ENCODE data around the gene PCYT1A. TPM values are rescaled to one million over a fixed set of nuclear protein-coding genes. Genes with fewer than 3 reads are reported as not detected.

Gene PCYT1A
- total and polyA plus RNA-seq, 7 donors, result 28.4 to 98.4 (median 62.9) TPM

DNA sequence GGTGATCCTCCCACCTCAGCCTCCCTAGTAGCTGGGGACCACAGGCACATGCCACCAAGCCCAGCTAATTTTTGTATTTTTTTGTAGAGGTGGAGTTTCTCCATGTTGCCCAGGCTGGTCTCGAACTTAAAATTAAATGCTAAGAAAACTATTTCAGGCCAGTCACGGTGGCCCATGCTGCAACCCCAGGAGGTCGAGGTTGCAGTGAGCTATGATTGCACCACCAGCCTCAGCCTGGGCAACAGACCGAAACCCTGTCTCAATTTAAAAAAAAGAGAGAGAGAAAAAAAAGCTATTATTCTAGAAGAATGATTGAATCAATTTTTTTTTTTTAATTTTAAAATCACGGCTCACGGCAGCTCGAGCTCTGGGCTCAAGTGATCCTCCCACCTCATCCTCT lies 66.5 kb downstream of the PCYT1A start:
- ATAC-seq (no peak), DNase-seq (no peak)
- intact Hi-C loops (cut with DNase I), result no loop called here
- Histone ChIP-seq H3K27me3 (ENCODE audit: insufficient read depth in 3 of 3, low read length in 2 of 3) (no peaks in the 10 kb centered on the region), H3K36me3 (ENCODE audit: insufficient read depth in 1 of 2, low read depth in 1 of 2) (no peaks in the 10 kb centered on the region), H3K4me3 (no peak overlapping the region), H3K27ac (no peak overlapping the region), H3K9me3 (no peaks in the 10 kb centered on the region), H3K4me1 (peaks cover 3% of the 10 kb centered on the region)
- TF ChIP-seq, protein P1, sequence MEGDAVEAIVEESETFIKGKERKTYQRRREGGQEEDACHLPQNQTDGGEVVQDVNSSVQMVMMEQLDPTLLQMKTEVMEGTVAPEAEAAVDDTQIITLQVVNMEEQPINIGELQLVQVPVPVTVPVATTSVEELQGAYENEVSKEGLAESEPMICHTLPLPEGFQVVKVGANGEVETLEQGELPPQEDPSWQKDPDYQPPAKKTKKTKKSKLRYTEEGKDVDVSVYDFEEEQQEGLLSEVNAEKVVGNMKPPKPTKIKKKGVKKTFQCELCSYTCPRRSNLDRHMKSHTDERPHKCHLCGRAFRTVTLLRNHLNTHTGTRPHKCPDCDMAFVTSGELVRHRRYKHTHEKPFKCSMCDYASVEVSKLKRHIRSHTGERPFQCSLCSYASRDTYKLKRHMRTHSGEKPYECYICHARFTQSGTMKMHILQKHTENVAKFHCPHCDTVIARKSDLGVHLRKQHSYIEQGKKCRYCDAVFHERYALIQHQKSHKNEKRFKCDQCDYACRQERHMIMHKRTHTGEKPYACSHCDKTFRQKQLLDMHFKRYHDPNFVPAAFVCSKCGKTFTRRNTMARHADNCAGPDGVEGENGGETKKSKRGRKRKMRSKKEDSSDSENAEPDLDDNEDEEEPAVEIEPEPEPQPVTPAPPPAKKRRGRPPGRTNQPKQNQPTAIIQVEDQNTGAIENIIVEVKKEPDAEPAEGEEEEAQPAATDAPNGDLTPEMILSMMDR (IDR thresholded peaks at IDR 0.05), result no peak
- WGBS, 3 donors, result 91 to 93% (median 93%) methylated on average over 7 of the region's 7 CpGs

DNA sequence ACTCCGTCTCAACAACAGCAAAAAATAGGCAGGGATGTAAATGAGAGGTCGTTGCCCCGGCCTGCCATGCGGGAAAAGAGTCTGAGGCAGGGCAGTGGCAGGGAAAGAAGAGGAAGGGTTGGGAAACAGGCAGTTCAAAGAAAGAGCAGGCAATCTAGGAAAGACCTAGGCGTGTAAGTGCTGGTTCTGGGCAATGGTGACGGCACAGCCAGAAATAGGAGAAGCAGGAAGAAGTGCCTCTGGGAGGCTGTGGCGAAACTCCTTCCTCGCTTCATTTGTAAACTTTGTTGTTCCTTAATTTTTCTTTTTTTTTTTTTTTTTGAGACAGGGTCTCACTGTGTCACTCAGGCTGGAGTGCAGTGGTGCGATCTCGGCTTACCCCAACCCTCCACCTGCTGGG lies 66.9 kb downstream of the PCYT1A start:
- Histone ChIP-seq H3K4me3 (no peak overlapping the region), H3K27me3 (ENCODE audit: insufficient read depth in 3 of 3, low read length in 2 of 3) (no peaks in the 10 kb centered on the region), H3K36me3 (ENCODE audit: insufficient read depth in 1 of 2, low read depth in 1 of 2) (no peaks in the 10 kb centered on the region), H3K4me1 (peaks cover 3% of the 10 kb centered on the region), H3K27ac (no peak overlapping the region), H3K9me3 (no peaks in the 10 kb centered on the region)
- DNase-seq (no peak), ATAC-seq (peak in 1 of 4 donors; percentile 25)
- 90% methylated on average over 10 of the region's 10 CpGs for WGBS, 3 donors
- intact Hi-C loops (cut with DNase I), result no loop called here
- TF ChIP-seq, protein P1 (IDR thresholded peaks at IDR 0.05), result no peak

DNA sequence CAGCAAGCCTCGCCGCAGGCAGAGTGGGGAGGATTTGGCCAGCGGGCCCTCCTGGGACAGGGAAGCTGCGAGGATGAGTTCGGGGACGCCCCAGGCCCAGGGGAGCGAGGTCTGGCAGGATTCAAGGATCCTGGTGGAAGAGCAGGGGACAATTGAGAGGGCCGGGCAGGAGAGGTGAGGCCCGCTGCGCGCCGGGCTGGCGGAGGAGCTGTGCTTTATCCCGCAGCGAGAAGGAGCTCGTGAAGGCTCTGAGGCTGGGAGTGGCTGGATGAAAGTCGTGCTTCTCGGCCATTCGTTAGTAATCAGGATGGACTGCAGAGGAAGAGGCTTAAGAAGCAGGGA lies 67.6 kb downstream of the PCYT1A start:
- TF ChIP-seq, protein P1 (IDR thresholded peaks at IDR 0.05), result no peak
- no peak for ATAC-seq
- Histone ChIP-seq H3K4me1 (peaks cover 3% of the 10 kb centered on the region), H3K27me3 (ENCODE audit: insufficient read depth in 3 of 3, low read length in 2 of 3) (no peaks in the 10 kb centered on the region), H3K9me3 (no peaks in the 10 kb centered on the region), H3K36me3 (ENCODE audit: insufficient read depth in 1 of 2, low read depth in 1 of 2) (no peaks in the 10 kb centered on the region), H3K27ac (peak overlapping the region; percentile 46), H3K4me3 (peak overlapping the region; percentile 25)
- intact Hi-C loops (cut with DNase I), result no loop called here
- WGBS, 3 donors, result 78 to 85% (median 78%) methylated on average over 19 of the region's 19 CpGs
- no peak for DNase-seq

DNA sequence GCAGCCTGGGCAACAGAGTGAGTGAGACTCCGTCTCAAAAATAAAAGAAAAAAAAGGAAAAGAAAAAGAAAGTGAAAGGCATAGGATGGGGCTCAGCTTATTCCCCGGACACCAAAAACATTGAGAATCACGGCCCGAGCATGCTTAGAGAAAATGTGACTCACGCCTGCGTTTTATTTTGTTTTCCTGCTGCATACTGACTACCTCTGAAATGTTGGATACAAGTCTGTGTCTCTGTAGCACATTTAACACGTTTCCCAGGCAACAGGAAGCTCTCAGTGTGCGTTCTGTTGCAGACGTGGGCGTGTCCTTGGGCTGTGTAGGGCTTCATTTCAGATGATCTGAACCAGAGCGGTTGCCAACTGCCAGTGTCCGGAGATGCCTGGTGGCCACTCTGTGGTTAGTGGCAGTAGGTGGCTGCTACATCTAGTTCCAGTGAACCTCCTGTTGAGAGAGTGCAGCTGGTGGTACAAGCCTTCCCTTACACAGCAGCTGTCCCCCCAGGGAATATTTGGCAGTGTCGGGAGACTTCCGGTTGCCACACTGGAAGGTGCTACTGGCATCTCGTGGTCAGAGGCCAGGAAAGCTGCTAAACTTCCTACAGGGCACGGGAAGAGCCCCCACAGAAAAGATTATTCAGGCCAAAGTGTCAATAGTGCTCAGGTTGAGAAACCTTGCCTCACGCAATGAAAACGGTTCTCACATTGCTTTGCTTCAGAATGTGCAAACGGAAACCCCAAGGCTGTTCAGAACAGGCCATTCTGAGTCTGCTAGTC lies 68.1 kb downstream of the PCYT1A start:
- ATAC-seq, result peak; percentile 53 to 64 (median 55)
- H3K27ac ChIP-seq, result peak overlapping the region; percentile 46
- peak overlapping the region; percentile 25 for H3K4me3 ChIP-seq
- intact Hi-C loops (cut with DNase I), result no loop called here
- peak; percentile 65 to 70 for DNase-seq
- 17 to 35% (median 24%) methylated on average over 19 of the region's 19 CpGs for WGBS, 3 donors
- H3K9me3 ChIP-seq, result no peaks in the 10 kb centered on the region
- no peaks in the 10 kb centered on the region for H3K27me3 ChIP-seq (ENCODE audit: insufficient read depth in 3 of 3, low read length in 2 of 3)
- TF ChIP-seq, protein P1 (IDR thresholded peaks at IDR 0.05), result no peak
- no peaks in the 10 kb centered on the region for H3K36me3 ChIP-seq (ENCODE audit: insufficient read depth in 1 of 2, low read depth in 1 of 2)
- peaks cover 3% of the 10 kb centered on the region for H3K4me1 ChIP-seq
